Activated T-cell treated with anti-CD3 and anti-CD28 coated beads for 1 hour (primary cell): ENCODE data around the gene EPB41L4B.
"Not testable (repeated sequence)": the region's sequence is repeated elsewhere in the genome, so short reads cannot be mapped to it uniquely, and the experiment has no call there.

ENCODE experiments used
- DNase-seq: peaks from one replicate; pipeline ENCODE4 v3.0.0-alpha.2; 2020; ENCODE audit warnings: low read depth

Gene EPB41L4B

GRCh38 chr9:109163194-109163593, 157.7 kb downstream of the EPB41L4B start:
- DNase-seq: no peak

- no peak for DNase-seq
Observed at GRCh38 chr9:109162677-109163076, 158.2 kb downstream of the EPB41L4B start.

- DNase-seq: no peak
Observed at GRCh38 chr9:109161471-109161870, 159.4 kb downstream of the EPB41L4B start.

- no peak for DNase-seq
Observed at GRCh38 chr9:109159583-109159982, 161.3 kb downstream of the EPB41L4B start.

- DNase-seq: no peak
Observed at GRCh38 chr9:109158651-109159050, 162.2 kb downstream of the EPB41L4B start.

- DNase-seq: no peak
Observed at GRCh38 chr9:109156708-109157107, 164.2 kb downstream of the EPB41L4B start.

- DNase-seq: no peak
Observed at GRCh38 chr9:109150925-109151545, 169.8 kb downstream of the EPB41L4B start.

- DNase-seq: no peak
Observed at GRCh38 chr9:109149722-109150121, 171.1 kb downstream of the EPB41L4B start.

GRCh38 chr9:109149089-109149488, 171.8 kb downstream of the EPB41L4B start:
- DNase-seq: no peak

GRCh38 chr9:109145051-109145450, 175.8 kb downstream of the EPB41L4B start:
- no peak for DNase-seq

GRCh38 chr9:109143881-109144562, 176.8 kb downstream of the EPB41L4B start:
- no peak for DNase-seq

- no peak for DNase-seq
Observed at GRCh38 chr9:109141375-109141774, 179.5 kb downstream of the EPB41L4B start.

GRCh38 chr9:109139851-109140250, 181.0 kb downstream of the EPB41L4B start:
- DNase-seq: no peak

- no peak for DNase-seq
Observed at GRCh38 chr9:109138421-109138820, 182.4 kb downstream of the EPB41L4B start.

- no peak for DNase-seq
Observed at GRCh38 chr9:109134167-109134578, 186.7 kb downstream of the EPB41L4B start.

GRCh38 chr9:109133533-109133932, 187.3 kb downstream of the EPB41L4B start:
- no peak for DNase-seq

GRCh38 chr9:109132567-109133021, 188.3 kb downstream of the EPB41L4B start:
- DNase-seq: no peak

GRCh38 chr9:109129470-109130197, 191.2 kb downstream of the EPB41L4B start:
- DNase-seq: no peak

- not testable (repeated sequence) for DNase-seq
Observed at GRCh38 chr9:109126671-109127070, 194.2 kb downstream of the EPB41L4B start.

GRCh38 chr9:109124121-109124520, 196.7 kb downstream of the EPB41L4B start:
- no peak for DNase-seq

GRCh38 chr9:109122726-109123621, 197.9 kb downstream of the EPB41L4B start:
- DNase-seq: no peak
